HG02610 (cell line): Measurements from ENCODE around the gene ALS2.
"Not testable (repeated sequence)": the region's sequence is repeated elsewhere in the genome, so short reads cannot be mapped to it uniquely, and the experiment has no call there.

Experiments
- ATAC-seq: cut with Tn5 transposase; IDR thresholded peaks from one replicate; pipeline ENCODE4 v1.9.1; 2021; ENCODE audit warnings: mild to moderate bottlenecking, moderate library complexity; ENCODE audit not compliant: unreplicated experiment

Gene ALS2

GRCh38 chr2:201780674-201781493, at the start of gene ALS2:
TSS of gene ALS2 (minus strand) at chr2:201780933. CDS start at chr2:201768885, 12,048 bp downstream.
- ATAC-seq, result peak; percentile 95

- ATAC-seq, result no peak
Measured at GRCh38 chr2:201828220-201828619, 47.5 kb upstream of the ALS2 start.

DNA sequence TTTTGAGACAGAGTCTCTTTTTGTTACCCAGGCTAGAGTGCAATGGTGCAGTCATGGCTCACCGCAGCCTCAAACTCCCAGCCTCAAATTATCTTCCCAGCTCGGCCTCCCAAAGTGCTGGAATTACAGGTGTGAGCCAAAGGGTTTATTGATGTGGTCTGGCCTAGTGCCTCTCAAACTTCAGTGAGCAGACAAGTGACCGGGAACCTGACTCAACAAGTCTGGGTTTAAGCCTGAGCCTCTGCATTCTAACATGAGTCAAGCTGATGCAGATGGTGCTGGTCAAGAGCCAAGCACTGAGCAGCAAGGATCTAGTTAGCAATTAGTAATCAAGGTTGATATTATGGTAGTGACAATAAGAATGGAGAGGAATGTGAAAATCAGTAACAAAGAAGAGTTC, 46.9 kb upstream of the ALS2 start:
- no peak for ATAC-seq

- no peak for ATAC-seq
Measured at GRCh38 chr2:201824212-201824611, 43.5 kb upstream of the ALS2 start.

DNA sequence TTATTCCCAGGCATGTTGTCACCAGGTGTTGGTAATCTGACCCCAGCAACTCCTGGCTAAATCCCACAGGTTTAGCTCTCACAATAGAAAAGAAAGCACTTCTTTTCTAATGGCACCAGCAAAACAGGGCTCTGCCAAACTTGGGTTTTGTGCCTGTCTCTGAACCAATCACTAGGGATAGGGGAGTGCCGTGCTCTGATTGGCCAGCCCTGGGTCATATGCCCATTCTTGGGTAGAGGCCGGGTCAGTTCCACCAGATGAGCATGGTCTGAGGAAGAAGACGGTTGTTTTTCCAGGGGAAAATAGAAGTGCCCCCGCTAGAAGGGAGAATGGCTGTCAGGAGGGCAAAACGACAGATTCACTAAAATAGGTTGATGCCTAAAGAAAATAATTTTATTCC, 40.3 kb upstream of the ALS2 start:
- no peak for ATAC-seq

- ATAC-seq, result no peak
Measured at GRCh38 chr2:201820383-201821007, 39.8 kb upstream of the ALS2 start.

GRCh38 chr2:201816657-201817575, 36.2 kb upstream of the ALS2 start:
- no peak for ATAC-seq

GRCh38 chr2:201813996-201814760, 33.4 kb upstream of the ALS2 start:
- no peak for ATAC-seq

DNA sequence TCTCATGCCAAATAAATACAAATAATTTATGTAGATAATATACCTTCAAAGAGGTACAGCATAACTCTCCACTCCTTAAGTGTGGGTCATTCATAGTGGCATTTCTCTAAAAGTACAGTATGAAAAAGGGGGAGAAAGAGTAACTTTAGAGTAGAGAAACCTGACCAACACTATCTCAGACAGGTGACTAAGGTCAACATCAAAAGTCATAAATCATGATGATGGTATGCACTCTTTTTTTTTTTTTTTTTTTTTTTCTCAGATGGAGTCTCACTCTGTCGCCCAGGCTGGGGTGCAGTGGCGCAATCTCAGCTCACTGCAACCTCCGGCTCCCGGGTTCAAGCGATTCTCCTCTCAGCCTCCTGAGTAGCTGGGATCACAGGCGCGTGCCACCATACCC, 29.9 kb upstream of the ALS2 start:
- not testable (repeated sequence) for ATAC-seq

DNA sequence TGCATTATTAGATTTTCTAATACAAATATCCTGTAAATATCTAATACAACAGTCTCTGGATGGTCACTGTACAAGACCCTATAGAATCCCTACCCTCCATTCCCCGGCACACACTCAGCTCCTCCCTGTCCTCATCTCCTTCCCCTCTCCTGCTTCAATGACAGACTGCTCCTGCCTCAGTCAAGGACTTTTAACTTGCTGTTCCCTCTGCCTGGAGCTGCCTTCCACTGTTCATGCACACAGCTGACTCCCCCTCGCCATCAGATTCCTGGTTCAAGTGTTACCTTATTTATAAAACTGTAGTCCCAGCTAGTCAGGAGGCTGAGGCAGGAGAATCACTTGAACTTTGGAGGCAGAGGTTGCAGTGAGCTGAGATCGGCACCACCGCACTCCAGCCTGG, 28.9 kb upstream of the ALS2 start:
- no peak for ATAC-seq

- ATAC-seq, result no peak
Measured at GRCh38 chr2:201808027-201808426, 27.3 kb upstream of the ALS2 start.

DNA sequence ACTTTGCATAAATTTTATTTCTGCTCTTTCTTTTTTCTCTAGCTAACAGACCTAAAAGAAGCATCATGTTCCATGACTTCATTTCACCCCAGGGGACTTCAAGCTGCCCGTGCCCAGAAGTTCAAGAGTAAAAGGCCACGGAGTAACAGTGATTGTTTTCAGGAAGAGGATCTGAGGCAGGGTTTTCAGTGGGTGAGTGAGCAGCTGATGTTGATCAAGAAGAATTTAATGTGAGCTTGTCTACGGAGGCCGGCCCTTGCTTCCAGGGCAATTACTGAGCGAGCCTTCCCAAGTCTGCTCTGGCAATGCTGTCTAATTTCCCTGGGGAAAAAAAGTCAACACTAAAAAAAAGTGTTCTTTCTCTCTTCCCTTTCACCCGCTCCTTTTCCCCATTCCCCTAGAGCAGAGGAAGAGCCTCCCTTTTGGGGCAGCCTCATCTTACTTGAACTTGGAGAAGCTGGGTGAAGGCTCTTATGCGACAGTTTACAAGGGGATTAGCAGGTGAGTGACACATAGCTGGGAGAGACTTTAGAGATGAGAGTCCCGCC, 26.8 kb upstream of the ALS2 start:
- ATAC-seq, result no peak

DNA sequence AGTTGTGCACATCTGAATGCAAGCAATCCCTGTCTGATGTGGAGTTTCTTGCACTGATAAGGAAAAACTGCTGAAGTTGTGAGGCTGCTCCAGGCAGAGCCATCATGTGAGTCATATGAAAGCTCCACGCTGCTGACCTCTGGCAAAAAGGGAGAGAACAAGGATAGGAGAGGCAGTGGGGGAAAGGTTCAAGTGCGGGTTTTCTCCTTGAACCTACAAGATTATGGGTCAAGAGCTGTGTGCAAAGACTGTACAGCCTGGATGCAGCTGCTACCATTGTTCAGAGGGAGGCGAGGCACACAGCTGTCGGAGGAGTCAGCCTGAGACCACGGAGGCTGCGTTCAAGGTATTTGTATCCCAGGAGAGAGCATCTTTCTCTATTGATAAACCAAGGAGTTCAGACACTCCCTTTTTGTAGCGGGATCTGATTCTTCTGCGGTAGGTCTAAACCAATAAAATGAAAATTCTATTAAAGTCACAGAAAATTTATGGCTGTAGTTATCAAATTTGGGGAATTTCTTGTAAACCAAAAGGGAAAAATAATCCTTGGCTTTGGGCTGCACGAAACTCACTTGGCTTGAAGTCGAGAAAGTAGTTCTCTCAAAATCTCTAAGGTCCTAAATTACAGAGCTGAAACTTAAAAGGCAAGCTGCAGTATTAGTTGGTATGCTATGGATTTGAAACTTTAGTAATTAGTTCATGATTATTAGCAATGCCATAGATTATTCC, 25.9 kb upstream of the ALS2 start, which contains the start of gene CDK15:
CDK15 (plus strand) TSS at position 96 of the 729 bp plus-strand sequence; CDS start at position 224, 128 bp downstream.
- ATAC-seq, result no peak

DNA sequence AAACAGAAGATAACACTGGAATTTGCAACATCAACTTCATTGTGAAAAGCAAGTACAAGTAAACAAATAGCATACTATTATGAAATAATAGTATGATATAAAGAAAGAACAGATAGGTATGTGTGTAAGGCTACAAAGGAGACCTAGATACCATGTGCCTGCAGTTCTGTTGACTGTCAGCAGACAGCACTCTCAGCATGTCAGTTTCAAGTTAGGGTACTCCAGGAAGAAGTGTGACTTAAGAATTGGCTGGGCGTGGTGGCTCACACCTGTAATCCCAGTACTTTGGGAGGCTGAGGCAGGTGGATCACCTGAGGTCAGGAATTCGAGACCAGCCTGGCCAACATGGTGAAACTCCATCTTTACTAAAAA, 18.2 kb upstream of the ALS2 start:
- ATAC-seq, result not testable (repeated sequence)

- no peak for ATAC-seq
Measured at GRCh38 chr2:201798252-201798913, 17.6 kb upstream of the ALS2 start.

- no peak for ATAC-seq
Measured at GRCh38 chr2:201797175-201797840, 16.6 kb upstream of the ALS2 start.

GRCh38 chr2:201796478-201796865, 15.7 kb upstream of the ALS2 start:
- ATAC-seq, result no peak

DNA sequence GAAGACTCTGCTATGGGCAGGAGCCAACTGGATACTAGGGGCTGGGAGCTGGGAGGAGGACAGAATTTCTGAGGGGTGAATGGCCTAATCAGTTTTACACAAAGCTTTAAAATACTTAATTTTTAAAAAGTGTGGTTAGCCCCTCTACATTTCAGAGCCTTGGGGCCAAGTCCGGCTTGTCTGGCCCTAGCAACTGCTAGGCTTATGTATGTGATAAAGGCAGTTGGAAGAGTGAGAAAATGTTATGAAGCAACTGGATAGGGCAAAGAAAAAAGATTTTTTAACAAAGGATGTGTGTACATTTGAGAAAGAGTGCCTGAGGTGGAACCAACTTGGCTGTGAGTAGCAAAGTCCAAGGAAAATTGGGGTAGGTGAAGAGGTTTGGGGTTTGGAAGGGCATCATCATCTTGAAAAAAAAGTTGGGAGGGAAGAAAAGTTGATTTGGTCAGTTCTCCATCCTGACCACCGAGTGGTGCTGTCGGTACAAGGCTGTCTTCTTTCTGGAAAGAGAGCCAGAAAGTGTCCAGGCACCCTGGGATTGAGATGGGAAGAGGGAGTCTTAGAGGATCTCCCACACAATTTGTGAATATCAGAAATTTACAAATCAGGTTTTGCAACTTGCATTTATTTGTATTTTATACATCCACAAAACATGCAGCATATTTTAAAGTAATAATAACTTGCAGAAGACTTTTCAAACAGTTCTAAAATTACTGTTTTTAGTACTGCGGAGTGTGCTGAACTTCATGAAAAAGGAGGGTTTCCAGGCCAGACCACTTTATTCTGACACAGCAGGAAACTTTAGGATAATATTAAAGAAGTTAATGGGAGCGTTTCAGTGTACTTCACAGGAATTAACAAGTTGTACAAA, 15.1 kb upstream of the ALS2 start:
- ATAC-seq, result no peak
